HG02763 (cell line): ENCODE data around the gene GRIN1.

Source experiments
- ATAC-seq: cut with Tn5 transposase; IDR thresholded peaks from one replicate; pipeline ENCODE4 v1.9.1; 2021; ENCODE audit warnings: mild to moderate bottlenecking, moderate library complexity; ENCODE audit not compliant: unreplicated experiment

GRIN1 gene

DNA sequence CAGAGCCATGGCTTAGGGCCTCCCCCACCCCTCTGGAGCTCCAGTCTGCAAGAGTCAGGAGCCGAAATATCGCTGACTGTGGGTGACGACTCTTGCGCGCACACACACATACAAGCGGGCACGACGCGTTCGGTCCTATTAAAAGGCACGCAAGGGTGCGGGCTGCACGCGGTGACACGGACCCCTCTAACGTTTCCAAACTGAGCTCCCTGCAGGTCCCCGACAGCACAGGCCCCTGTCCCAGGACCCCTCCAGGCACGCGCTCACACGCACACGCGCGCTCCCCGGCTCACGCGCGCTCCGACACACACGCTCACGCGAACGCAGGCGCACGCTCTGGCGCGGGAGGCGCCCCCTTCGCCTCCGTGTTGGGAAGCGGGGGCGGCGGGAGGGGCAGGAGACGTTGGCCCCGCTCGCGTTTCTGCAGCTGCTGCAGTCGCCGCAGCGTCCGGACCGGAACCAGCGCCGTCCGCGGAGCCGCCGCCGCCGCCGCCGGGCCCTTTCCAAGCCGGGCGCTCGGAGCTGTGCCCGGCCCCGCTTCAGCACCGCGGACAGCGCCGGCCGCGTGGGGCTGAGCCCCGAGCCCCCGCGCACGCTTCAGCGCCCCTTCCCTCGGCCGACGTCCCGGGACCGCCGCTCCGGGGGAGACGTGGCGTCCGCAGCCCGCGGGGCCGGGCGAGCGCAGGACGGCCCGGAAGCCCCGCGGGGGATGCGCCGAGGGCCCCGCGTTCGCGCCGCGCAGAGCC is at the start of gene GRIN1:
Gene GRIN1, plus strand, starts transcription at position 433 of the 746 bp plus-strand sequence. CDS start 333 bp downstream, outside the sequence.
- no peak for ATAC-seq

- no peak for ATAC-seq
Measured at GRCh38 chr9:137089232-137089947, 49.6 kb upstream of the GRIN1 start.

- peak; percentile 54 for ATAC-seq
Measured at GRCh38 chr9:137095664-137096517, 43.1 kb upstream of the GRIN1 start.

DNA sequence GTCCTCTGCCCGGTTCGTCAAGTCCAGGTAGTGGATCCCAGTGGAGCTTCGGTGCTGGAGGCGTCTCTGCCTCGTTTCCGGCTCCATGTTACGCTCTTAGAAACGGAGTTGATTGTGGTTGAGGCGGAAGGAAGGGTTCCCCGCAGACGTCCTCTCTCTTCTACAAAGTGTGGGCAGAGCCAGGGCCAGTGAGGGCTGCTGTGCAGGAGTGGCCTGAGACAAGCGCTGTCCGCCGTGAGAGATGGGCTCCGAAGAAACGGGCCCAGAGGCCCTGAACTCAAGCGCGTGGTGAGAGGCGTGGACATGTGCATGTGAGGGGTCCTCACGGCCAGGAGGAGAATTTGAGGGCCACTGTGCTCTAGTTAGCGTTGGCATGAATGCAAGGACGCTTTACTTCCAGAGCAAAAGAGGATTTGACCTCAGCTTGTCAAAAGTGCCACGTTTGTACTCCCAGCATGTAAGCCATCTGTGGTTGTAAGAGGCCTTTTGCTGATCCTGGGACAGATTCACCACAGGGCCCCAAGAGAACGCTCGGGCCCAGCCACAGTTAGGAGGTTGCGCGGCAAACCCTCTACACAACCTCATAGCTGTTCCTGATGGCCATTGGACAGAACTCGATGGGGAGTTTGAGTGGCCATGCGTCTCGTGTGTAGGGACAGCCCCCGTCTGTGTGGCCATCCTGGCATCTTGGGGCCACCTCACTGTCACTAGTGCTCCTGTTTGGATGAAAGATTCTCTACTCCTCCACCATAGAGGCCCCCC is 42.0 kb upstream of the GRIN1 start:
- ATAC-seq: no peak

DNA sequence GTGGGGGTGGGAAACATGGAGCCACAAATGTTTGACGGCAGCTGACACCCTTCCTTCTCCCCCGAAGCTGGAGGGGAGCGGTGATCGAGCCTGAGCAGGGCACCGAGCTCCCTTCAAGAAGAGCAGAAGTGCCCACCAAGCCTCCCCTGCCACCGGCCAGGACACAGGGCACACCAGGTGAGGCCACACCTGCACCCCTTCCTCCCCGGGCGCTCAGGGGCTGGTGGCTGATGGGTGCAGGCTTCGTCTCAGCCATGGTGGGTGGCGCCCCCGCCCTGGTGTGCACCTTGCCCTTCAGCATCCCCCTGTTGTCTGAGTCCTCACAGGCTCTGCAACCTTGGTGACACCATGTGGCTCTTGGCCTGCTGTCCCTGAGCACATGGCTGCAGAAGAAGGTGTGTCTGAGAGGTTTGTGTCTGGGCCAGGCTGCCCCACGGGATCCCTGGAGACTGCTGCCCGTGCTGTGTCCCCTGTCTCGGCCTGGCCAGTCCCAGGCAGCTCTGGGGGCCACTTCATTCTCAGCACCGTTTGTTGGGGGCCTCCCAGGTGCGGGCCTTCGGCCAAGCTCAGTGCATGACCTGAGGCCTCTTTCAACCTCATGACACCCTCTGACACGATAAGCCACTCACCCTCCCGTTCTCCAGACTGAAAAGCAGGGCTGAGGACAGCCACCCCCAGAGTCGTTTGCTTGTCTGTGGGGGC is 41.0 kb upstream of the GRIN1 start:
- no peak for ATAC-seq

DNA sequence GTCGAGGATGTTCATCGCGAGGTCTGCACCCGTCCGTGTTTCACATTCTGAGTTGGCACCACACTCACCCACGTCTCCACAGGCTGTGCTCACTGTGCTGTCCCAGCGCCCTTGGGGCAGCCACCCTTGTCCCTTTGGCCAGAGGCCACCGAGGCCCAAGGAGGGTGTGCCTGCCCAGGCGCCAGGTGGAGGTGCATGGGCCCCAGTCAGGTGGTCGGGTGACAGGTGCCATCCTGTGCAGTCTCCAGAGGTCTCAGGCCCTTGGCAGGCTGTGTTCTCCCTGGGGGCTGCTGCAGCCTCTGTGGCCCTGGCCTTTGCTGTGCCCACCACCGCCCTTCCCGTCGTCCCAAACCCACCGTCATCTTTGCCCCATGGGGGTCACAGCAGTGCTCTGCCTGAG is 39.7 kb upstream of the GRIN1 start:
- no peak for ATAC-seq

GRCh38 chr9:137103206-137103999 is 35.6 kb upstream of the GRIN1 start:
- ATAC-seq: no peak

- no peak for ATAC-seq
Measured at GRCh38 chr9:137105814-137106661, 32.9 kb upstream of the GRIN1 start.

- ATAC-seq: no peak
Measured at GRCh38 chr9:137106662-137107250, 32.2 kb upstream of the GRIN1 start.

DNA sequence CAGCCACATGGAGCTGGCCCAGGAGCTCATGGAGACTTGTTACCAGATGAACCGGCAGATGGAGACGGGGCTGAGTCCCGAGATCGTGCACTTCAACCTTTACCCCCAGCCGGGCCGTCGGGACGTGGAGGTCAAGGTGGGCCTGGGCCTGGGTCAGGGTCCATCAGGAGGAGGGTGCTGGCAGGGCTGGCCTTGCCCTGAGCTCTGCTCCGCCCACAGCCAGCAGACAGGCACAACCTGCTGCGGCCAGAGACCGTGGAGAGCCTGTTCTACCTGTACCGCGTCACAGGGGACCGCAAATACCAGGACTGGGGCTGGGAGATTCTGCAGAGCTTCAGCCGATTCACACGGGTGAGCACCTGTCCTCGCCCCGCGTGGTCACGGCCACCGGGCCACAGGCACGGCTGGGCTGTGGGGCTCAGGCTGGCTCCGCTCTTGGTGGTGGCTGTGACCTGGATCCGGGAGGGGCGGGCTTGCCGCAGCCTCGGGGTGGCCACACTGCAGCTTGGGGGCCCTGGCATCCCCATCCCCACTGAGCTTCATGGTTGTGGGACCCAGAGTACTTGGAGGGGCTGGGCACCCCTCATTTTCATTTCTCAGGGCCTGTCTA is 31.5 kb upstream of the GRIN1 start:
- no peak for ATAC-seq

DNA sequence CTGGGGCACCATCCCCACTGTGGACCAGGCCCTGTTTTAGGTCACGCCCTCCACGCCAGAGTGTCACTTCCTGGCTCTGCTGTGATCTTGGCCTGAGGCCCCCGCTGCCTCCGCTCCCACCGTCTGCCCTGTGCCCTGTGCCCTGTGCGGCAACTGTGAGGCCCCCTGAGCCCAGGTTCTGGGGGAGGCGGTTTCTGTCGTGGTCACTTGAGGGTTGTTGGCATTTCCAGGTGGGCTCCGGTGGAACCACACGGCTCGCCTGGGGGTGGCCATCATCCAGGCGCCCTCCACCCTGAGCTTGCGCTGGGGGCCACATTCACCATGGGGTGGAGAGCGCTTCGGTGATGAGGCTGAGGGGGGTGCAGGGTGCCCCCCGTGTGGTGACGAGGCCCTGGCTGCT is 31.0 kb upstream of the GRIN1 start:
- no peak for ATAC-seq

DNA sequence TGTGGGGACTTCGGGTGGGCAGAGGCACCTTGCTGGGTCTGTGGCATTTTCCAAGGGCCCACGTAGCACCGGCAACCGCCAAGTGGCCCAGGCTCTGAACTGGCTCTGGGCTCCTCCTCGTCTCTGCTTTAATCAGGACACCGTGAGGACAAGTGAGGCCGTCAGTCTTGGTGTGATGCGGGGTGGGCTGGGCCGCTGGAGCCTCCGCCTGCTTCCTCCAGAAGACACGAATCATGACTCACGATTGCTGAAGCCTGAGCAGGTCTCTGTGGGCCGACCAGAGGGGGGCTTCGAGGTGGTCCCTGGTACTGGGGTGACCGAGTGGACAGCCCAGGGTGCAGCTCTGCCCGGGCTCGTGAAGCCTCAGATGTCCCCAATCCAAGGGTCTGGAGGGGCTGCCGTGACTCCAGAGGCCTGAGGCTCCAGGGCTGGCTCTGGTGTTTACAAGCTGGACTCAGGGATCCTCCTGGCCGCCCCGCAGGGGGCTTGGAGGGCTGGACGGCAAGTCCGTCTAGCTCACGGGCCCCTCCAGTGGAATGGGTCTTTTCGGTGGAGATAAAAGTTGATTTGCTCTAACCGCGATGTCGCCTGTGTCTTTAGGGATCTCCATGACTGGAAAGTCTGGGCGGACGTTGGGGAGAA is 30.2 kb upstream of the GRIN1 start:
- no peak for ATAC-seq

- no peak for ATAC-seq
Measured at GRCh38 chr9:137109250-137110146, 29.5 kb upstream of the GRIN1 start.

DNA sequence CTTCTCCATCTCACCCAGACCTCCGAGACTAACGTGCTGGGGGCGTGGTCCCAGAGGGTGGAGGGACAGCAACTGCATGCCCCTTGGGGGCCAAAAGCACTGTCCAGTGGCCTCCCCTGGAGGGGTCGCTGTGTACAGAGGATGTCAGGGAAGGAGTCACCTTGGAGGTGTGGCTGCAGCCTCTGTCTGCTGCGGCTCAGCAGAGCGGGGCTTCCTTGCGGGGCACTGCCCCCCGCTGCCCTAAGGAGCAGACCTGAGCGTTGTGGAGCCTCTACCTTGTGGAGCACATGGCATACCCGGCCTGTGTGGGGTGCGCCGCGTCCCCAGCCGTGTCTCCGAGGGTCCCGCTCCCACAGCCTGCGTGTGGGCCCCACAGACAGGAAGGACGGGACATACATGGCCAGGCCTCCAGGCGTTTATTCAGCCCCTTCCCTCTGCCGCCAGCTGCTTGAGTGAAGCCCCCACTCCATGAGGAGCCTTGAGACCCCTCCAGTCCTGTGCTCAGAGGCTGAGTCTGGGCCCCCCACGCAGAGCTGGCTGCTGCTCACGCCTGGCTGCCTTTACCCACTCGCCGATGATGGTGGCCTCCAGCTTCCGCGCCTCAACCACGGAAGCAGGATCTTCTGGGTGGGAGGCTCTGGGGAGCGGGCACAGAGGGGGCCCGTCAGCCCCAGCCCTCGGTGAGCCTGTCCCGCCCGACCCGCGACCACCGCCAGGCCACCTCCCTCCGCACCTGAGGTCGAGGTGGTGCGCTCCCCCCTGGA is 28.6 kb upstream of the GRIN1 start:
- ATAC-seq: no peak
